ENCODE results near the gene MAGI3. TPM values are rescaled to one million over a fixed set of nuclear protein-coding genes. Genes with fewer than 3 reads are reported as not detected.

MAGI3 gene
- total RNA-seq, 1 donor = 7.3 TPM

DNA sequence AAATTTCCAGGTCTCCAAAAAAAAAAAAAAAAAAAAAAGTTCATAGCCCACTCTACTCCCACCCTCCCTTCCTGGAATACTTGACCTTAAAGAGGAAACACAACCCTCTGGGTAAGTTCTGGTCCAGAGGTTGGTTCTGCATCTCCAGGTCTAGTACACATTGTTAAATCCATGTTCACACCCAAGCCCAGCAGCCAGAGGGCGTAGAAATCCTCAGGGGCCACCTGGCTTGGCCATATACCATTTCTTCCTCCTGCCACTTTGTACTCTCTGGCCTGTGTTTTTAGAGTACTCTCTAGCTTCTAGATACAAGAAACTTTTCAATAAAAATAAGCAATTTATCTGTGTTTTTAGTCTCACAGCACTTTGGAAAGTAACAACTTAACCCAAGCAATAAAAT, 279.7 kb downstream of the MAGI3 start:
- no peak overlapping the region for H3K4me3 ChIP-seq (ENCODE audit: low read depth, low read length)
- no peak for DNase-seq (ENCODE audit: low read depth)
- TF ChIP-seq, protein P1, sequence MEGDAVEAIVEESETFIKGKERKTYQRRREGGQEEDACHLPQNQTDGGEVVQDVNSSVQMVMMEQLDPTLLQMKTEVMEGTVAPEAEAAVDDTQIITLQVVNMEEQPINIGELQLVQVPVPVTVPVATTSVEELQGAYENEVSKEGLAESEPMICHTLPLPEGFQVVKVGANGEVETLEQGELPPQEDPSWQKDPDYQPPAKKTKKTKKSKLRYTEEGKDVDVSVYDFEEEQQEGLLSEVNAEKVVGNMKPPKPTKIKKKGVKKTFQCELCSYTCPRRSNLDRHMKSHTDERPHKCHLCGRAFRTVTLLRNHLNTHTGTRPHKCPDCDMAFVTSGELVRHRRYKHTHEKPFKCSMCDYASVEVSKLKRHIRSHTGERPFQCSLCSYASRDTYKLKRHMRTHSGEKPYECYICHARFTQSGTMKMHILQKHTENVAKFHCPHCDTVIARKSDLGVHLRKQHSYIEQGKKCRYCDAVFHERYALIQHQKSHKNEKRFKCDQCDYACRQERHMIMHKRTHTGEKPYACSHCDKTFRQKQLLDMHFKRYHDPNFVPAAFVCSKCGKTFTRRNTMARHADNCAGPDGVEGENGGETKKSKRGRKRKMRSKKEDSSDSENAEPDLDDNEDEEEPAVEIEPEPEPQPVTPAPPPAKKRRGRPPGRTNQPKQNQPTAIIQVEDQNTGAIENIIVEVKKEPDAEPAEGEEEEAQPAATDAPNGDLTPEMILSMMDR (IDR thresholded peaks at IDR 0.05; ENCODE audit: insufficient read depth, low read depth, low read length) = no peak

DNA sequence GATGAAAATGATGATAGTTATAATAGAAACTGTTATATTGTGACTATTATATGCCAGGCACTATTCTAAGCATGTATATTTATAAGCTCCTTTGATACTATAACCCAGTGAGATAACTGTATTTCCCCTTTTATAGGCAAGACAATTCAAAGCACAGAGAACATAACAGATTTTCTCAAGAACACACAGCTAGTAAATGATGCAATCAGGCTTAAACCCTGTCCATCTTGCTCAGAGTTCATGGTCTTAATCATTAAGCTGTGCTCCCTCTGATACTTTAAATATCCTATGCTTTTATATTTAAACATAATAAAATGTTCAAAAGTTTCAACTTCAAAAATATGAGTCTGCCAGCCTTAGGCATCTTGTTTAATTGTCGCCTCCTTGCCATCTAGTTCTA, 280.3 kb downstream of the MAGI3 start:
- TF ChIP-seq, protein P1 (IDR thresholded peaks at IDR 0.05; ENCODE audit: insufficient read depth, low read depth, low read length) = no peak
- no peak overlapping the region for H3K4me3 ChIP-seq (ENCODE audit: low read depth, low read length)

DNA sequence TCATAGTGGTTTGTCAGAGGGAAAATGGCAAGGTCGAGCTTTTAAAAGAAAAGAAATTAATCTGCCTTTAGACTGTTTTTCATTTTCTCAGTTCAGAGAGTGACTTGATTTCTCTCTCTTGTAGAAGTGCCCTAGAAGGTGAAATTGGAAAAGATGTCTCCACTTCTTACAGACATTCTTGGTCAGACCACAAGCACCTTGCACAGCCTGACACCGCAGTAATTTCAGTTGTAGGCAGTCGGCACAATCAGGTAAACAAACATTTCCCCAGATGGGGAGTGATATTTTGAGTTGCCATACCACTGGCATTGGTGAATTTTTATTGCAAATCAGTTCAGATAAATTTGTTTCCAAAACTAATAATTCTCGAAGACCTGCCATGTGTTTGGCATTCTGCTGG, 282.2 kb downstream of the MAGI3 start:
- DNase-seq (ENCODE audit: low read depth) = no peak
- TF ChIP-seq, protein P1 (IDR thresholded peaks at IDR 0.05; ENCODE audit: insufficient read depth, low read depth, low read length) = no peak
- no peak overlapping the region for H3K4me3 ChIP-seq (ENCODE audit: low read depth, low read length)

More for the DNA sequence above, 280.3 kb downstream of the MAGI3 start:
- DNase-seq (ENCODE audit: low read depth) = no peak

DNA sequence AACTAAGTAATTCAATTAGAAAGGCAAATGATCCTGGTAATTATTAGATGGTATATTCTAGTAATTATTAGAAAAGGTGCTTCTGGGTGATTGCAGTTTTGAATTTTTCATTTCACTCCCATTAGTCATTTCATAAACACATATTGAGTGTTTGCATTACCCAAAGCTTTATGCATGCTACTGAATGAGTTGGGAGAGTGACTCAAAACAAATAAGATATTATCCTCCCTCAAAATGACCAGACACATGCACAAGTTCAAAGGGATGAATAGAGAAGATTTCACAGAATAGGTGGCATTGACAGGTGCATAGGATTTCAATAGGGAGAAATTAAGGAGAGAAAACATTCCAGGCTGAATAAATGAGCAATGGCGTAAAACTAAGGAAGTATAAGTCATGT, 284.3 kb downstream of the MAGI3 start:
- no peak overlapping the region for H3K4me3 ChIP-seq (ENCODE audit: low read depth, low read length)
- TF ChIP-seq, protein P1 (IDR thresholded peaks at IDR 0.05; ENCODE audit: insufficient read depth, low read depth, low read length) = no peak
- no peak for DNase-seq (ENCODE audit: low read depth)

DNA sequence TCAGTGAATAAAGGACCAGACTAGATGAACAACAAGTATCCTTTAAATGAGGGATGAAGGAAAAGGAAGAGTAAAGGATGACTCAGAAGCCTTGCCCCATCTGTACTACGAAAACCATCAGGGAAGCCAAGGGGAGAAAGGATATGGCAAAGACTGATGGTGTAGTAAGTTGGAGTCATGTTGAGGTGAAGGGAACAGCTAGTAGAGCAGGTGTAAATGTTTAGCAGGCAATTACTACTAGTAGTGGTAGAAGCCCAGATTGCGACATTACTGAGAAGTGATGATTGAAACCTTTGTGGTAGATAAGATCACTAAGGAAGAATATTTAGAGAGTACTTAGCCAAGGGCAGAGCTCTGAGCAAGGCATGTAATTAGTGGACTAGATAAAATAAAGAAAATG, 285.0 kb downstream of the MAGI3 start:
- TF ChIP-seq, protein P1 (IDR thresholded peaks at IDR 0.05; ENCODE audit: insufficient read depth, low read depth, low read length) = no peak
- H3K4me3 ChIP-seq (ENCODE audit: low read depth, low read length) = no peak overlapping the region
- DNase-seq (ENCODE audit: low read depth) = peak; percentile 12

DNA sequence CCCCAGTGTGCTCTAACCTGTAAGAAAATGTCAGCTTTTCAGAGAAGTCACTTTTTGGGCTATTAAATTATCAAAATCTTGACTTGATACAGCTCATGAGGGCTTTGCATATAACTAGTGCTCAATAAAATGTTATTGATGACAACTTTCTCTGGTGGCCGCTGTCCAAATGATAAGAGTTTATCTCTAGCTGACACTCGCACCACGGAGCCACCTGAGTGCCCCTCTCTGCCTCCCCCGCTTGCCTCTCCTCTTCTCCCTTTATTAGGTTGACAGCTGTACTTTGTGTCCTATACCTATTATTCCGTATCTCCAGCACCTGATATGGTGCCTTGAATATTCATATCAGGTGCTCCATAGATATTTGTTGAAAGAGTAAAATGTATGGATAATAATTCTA, 286.2 kb downstream of the MAGI3 start:
- DNase-seq (ENCODE audit: low read depth) = no peak
- TF ChIP-seq, protein P1 (IDR thresholded peaks at IDR 0.05; ENCODE audit: insufficient read depth, low read depth, low read length) = no peak

More for the DNA sequence above, 286.2 kb downstream of the MAGI3 start:
- H3K4me3 ChIP-seq (ENCODE audit: low read depth, low read length) = no peak overlapping the region
